Keratinocyte (primary cell): ENCODE measurements around the gene BAZ1B.

ENCODE experiments used
- CTCF ChIP-seq, 3 experiments: IDR thresholded peaks in 1 of 3; conservative IDR thresholded peaks in 1 of 3; optimal IDR thresholded peaks in 1 of 3; 2 replicates in 2 of 3; 3 replicates in 1 of 3; pipeline versions ENCODE3 to v1.5.1; 2011; ENCODE audit warnings: low read length in 3 of 3, mild to moderate bottlenecking in 3 of 3, moderate library complexity in 2 of 3, control low read depth in 1 of 3, inconsistent platforms in 1 of 3; ENCODE audit not compliant: insufficient read depth in 2 of 3; ENCODE audit errors: extremely low read depth in 1 of 3
- EZH2 ChIP-seq: IDR thresholded peaks from one replicate; pipeline ENCODE4 v1.6.1; 2012; ENCODE audit warnings: inconsistent platforms, mild to moderate bottlenecking, low read length, moderate library complexity

DNA sequence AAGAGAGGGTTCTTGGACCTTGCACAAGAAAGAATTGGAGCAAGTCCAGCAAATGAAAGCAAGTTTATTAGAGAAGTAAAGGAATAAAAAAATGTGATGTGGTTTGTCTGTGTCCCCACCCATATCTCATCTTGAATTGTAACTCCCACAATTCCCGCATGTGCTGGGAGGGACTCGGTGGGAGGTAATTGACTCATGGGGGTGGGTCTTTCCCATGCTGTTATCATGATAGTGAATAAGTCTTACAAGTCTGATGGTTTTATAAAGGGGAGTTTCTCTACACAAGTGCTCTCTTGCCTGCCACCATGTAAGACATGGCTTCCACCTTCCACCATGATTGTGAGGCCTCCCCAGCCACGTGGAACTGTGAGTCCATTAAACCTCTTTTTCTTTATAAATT is 127.7 kb downstream of the BAZ1B start:
- TF ChIP-seq CTCF (optimal IDR thresholded peaks at IDR 0.05 in 1 of 3, IDR thresholded peaks at IDR 0.05 in 1 of 3, conservative IDR thresholded peaks at IDR 0.05 in 1 of 3; ENCODE audit: extremely low read depth in 1 of 3, insufficient read depth in 2 of 3, low read length in 3 of 3) = no peak
- no peak for TF ChIP-seq EZH2
